Activated gamma-delta T cell treated with anti-CD3 and anti-CD28 coated beads, Interleukin-2, amount 50 U/mL, for 16 hours (primary cell): ENCODE data around the gene SPOCK1.

Experiments
- DNase-seq: peaks from one replicate; pipeline ENCODE4 v3.0.0-alpha.2; 2020; ENCODE audit warnings: low read depth

Gene SPOCK1

GRCh38 chr5:137292461-137293027 is 206.6 kb downstream of the SPOCK1 start:
- no peak for DNase-seq

GRCh38 chr5:137291436-137291835 is 207.7 kb downstream of the SPOCK1 start:
- no peak for DNase-seq

- no peak for DNase-seq
These were observed 208.1 kb downstream of the SPOCK1 start for GRCh38 chr5:137291031-137291430.

- no peak for DNase-seq
These were observed 208.8 kb downstream of the SPOCK1 start for GRCh38 chr5:137290373-137290772.

GRCh38 chr5:137289856-137290255 is 209.3 kb downstream of the SPOCK1 start:
- DNase-seq = no peak

GRCh38 chr5:137287569-137287968 is 211.6 kb downstream of the SPOCK1 start:
- DNase-seq = no peak

GRCh38 chr5:137286025-137286610 is 213.0 kb downstream of the SPOCK1 start:
- no peak for DNase-seq

GRCh38 chr5:137283801-137284200 is 215.3 kb downstream of the SPOCK1 start:
- DNase-seq = no peak

- no peak for DNase-seq
These were observed 216.9 kb downstream of the SPOCK1 start for GRCh38 chr5:137282216-137282615.

GRCh38 chr5:137281201-137281600 is 217.9 kb downstream of the SPOCK1 start:
- DNase-seq = no peak

GRCh38 chr5:137280656-137281055 is 218.5 kb downstream of the SPOCK1 start:
- no peak for DNase-seq

- no peak for DNase-seq
These were observed 219.4 kb downstream of the SPOCK1 start for GRCh38 chr5:137279521-137280231.

GRCh38 chr5:137278476-137278875 is 220.7 kb downstream of the SPOCK1 start:
- DNase-seq = no peak

GRCh38 chr5:137275083-137275482 is 224.0 kb downstream of the SPOCK1 start:
- DNase-seq = no peak

GRCh38 chr5:137273511-137273910 is 225.6 kb downstream of the SPOCK1 start:
- DNase-seq = no peak

- DNase-seq = no peak
These were observed 226.3 kb downstream of the SPOCK1 start for GRCh38 chr5:137272831-137273230.

- no peak for DNase-seq
These were observed 229.2 kb downstream of the SPOCK1 start for GRCh38 chr5:137269946-137270345.

- DNase-seq = no peak
These were observed 229.9 kb downstream of the SPOCK1 start for GRCh38 chr5:137269274-137269673.

- DNase-seq = no peak
These were observed 230.5 kb downstream of the SPOCK1 start for GRCh38 chr5:137268646-137269045.

GRCh38 chr5:137266186-137266585 is 232.9 kb downstream of the SPOCK1 start:
- DNase-seq = no peak

GRCh38 chr5:137265457-137265856 is 233.7 kb downstream of the SPOCK1 start:
- no peak for DNase-seq

GRCh38 chr5:137264573-137264972 is 234.6 kb downstream of the SPOCK1 start:
- DNase-seq = no peak

- no peak for DNase-seq
These were observed 235.1 kb downstream of the SPOCK1 start for GRCh38 chr5:137264041-137264440.
